Gastrocnemius medialis (tissue), 4 donors: ENCODE measurements around the gene MYT1.

Experiments
- POLR2A ChIP-seq, 2 donors: fragments of 450-650 bp; IDR thresholded peaks; one replicate each; pipeline ENCODE4 v1.6.1; 2017; ENCODE audit warnings: antibody characterized with exemption in 2 of 2, mild to moderate bottlenecking in 2 of 2, moderate library complexity in 2 of 2
- TF ChIP-seq, protein P1 (sequence below), 5 experiments: fragments of 450-650 bp in 3 of 5; fragments of 200-600 bp in 2 of 5; sonication (generic) in 2 of 5; IDR thresholded peaks in 4 of 5; conservative IDR thresholded peaks in 1 of 5; 1 replicate in 4 of 5; 2 replicates in 1 of 5; pipeline ENCODE4 v1.5.1; 2016 to 2019; ENCODE audit warnings: antibody characterized with exemption in 5 of 5, mild to moderate bottlenecking in 3 of 5, moderate library complexity in 3 of 5

GRCh38 chr20:64140061-64140931 lies 24.0 kb upstream of the MYT1 start:
- TF ChIP-seq, protein P1, sequence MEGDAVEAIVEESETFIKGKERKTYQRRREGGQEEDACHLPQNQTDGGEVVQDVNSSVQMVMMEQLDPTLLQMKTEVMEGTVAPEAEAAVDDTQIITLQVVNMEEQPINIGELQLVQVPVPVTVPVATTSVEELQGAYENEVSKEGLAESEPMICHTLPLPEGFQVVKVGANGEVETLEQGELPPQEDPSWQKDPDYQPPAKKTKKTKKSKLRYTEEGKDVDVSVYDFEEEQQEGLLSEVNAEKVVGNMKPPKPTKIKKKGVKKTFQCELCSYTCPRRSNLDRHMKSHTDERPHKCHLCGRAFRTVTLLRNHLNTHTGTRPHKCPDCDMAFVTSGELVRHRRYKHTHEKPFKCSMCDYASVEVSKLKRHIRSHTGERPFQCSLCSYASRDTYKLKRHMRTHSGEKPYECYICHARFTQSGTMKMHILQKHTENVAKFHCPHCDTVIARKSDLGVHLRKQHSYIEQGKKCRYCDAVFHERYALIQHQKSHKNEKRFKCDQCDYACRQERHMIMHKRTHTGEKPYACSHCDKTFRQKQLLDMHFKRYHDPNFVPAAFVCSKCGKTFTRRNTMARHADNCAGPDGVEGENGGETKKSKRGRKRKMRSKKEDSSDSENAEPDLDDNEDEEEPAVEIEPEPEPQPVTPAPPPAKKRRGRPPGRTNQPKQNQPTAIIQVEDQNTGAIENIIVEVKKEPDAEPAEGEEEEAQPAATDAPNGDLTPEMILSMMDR (IDR thresholded peaks at IDR 0.05 in 4 of 5, conservative IDR thresholded peaks at IDR 0.05 in 1 of 5), result no peak
- TF ChIP-seq POLR2A (IDR thresholded peaks at IDR 0.05), result no peak
